Ishikawa (cell line): ENCODE measurements around the gene DUSP7.

Experiments
- CEBPB ChIP-seq: IDR thresholded peaks from 2 replicates; pipeline ENCODE4 v1.6.1; 2012
- CREB1 ChIP-seq: IDR thresholded peaks from 2 replicates; pipeline ENCODE4 v1.6.1; 2012; ENCODE audit warnings: low read depth
- EGR1 ChIP-seq: IDR thresholded peaks from 2 replicates; pipeline ENCODE4 v1.6.1; 2012
- EP300 ChIP-seq: IDR thresholded peaks from 2 replicates; pipeline ENCODE4 v1.6.1; 2012; ENCODE audit warnings: borderline replicate concordance
- FOXM1 ChIP-seq: IDR thresholded peaks from 2 replicates; pipeline ENCODE4 v1.6.1; 2012; ENCODE audit warnings: low read depth, borderline replicate concordance
- MAX ChIP-seq: IDR thresholded peaks from 2 replicates; pipeline ENCODE4 v1.6.1; 2012
- NFIC ChIP-seq: IDR thresholded peaks from 2 replicates; pipeline ENCODE4 v1.6.1; 2012
- RAD21 ChIP-seq: IDR thresholded peaks from 2 replicates; pipeline ENCODE4 v1.6.1; 2012; ENCODE audit warnings: low read depth
- REST ChIP-seq: IDR thresholded peaks from 2 replicates; pipeline ENCODE4 v1.6.1; 2012; ENCODE audit warnings: low read depth, mild to moderate bottlenecking
- TAF1 ChIP-seq: IDR thresholded peaks from 2 replicates; pipeline ENCODE4 v1.6.1; 2012; ENCODE audit warnings: low read depth, mild to moderate bottlenecking
- TCF12 ChIP-seq: IDR thresholded peaks from 2 replicates; pipeline ENCODE4 v1.6.1; 2012; ENCODE audit warnings: low read depth
- TEAD4 ChIP-seq: IDR thresholded peaks from 2 replicates; pipeline ENCODE4 v1.6.1; 2012
- USF1 ChIP-seq: IDR thresholded peaks from 2 replicates; pipeline ENCODE4 v1.6.1; 2012
- YY1 ChIP-seq: IDR thresholded peaks from 2 replicates; pipeline ENCODE4 v1.6.1; 2012; ENCODE audit warnings: low read depth
- ZBTB7A ChIP-seq: IDR thresholded peaks from 2 replicates; pipeline ENCODE4 v1.6.1; 2012; ENCODE audit warnings: low read depth

The DUSP7 gene

GRCh38 chr3:52038227-52038626, 18.1 kb downstream of the DUSP7 start:
- no peak for TF ChIP-seq REST
- no peak for TF ChIP-seq MAX
- no peak for TF ChIP-seq ZBTB7A
- no peak for TF ChIP-seq RAD21
- no peak for TF ChIP-seq EP300
- TF ChIP-seq YY1, result no peak
- no peak for TF ChIP-seq CEBPB
- no peak for TF ChIP-seq TCF12
- no peak for TF ChIP-seq TAF1
- TF ChIP-seq TEAD4, result no peak
- no peak for TF ChIP-seq USF1
- TF ChIP-seq EGR1, result no peak
- no peak for TF ChIP-seq CREB1
- TF ChIP-seq FOXM1, result no peak
- no peak for TF ChIP-seq NFIC

GRCh38 chr3:52037291-52037690, 19.1 kb downstream of the DUSP7 start:
- no peak for TF ChIP-seq NFIC
- TF ChIP-seq EP300, result no peak
- TF ChIP-seq USF1, result no peak
- no peak for TF ChIP-seq YY1
- TF ChIP-seq CEBPB, result no peak
- TF ChIP-seq EGR1, result no peak

- TF ChIP-seq FOXM1 (no peak), RAD21 (peak; percentile 22)
These were observed 19.5 kb downstream of the DUSP7 start for GRCh38 chr3:52036829-52037228.

- no peak for TF ChIP-seq CEBPB
- TF ChIP-seq RAD21, result no peak
- TF ChIP-seq TAF1, result no peak
- no peak for TF ChIP-seq TCF12
- TF ChIP-seq YY1, result no peak
- no peak for TF ChIP-seq EP300
These were observed 20.1 kb downstream of the DUSP7 start for GRCh38 chr3:52036222-52036694.

GRCh38 chr3:52034651-52035050, 21.7 kb downstream of the DUSP7 start:
- TF ChIP-seq CREB1 (no peak), RAD21 (no peak), CEBPB (no peak), TEAD4 (no peak), TAF1 (no peak), ZBTB7A (no peak), TCF12 (no peak), REST (no peak), FOXM1 (no peak), YY1 (no peak), MAX (no peak), USF1 (no peak)

GRCh38 chr3:52034212-52034611, 22.2 kb downstream of the DUSP7 start:
- no peak for TF ChIP-seq MAX
